SHP77 (cell line): ENCODE measurements around the gene CLECL1.
"Not testable (repeated sequence)": the region's sequence is repeated elsewhere in the genome, so short reads cannot be mapped to it uniquely, and the experiment has no call there.

Source experiments
- DNase-seq, 2 experiments: peaks; one replicate each; lab custom pipeline; 2025; lab: John Stamatoyannopoulos, UW

The CLECL1 gene

GRCh38 chr12:9719790-9720189, 13.1 kb downstream of the CLECL1 start:
- no peak for DNase-seq

GRCh38 chr12:9718968-9719367, 13.9 kb downstream of the CLECL1 start:
- no peak for DNase-seq

- DNase-seq = no peak
Observed at GRCh38 chr12:9717070-9717925, 15.6 kb downstream of the CLECL1 start.

- not testable (repeated sequence) for DNase-seq
Observed at GRCh38 chr12:9713032-9713558, 19.8 kb downstream of the CLECL1 start.

GRCh38 chr12:9711664-9712063, 21.2 kb downstream of the CLECL1 start:
- DNase-seq = no peak

- DNase-seq = no peak
Observed at GRCh38 chr12:9710584-9711375, 22.1 kb downstream of the CLECL1 start.

- no peak for DNase-seq
Observed at GRCh38 chr12:9708853-9709252, 24.0 kb downstream of the CLECL1 start.

- peak in 1 of 2 experiments; percentile 1 for DNase-seq
Observed at GRCh38 chr12:9707864-9708808, 24.8 kb downstream of the CLECL1 start.

GRCh38 chr12:9707356-9707755, 25.5 kb downstream of the CLECL1 start:
- no peak for DNase-seq

GRCh38 chr12:9706086-9706685, 26.7 kb downstream of the CLECL1 start:
- no peak for DNase-seq

GRCh38 chr12:9704561-9704960, 28.3 kb downstream of the CLECL1 start:
- not testable (repeated sequence) for DNase-seq

- DNase-seq = no peak
Observed at GRCh38 chr12:9702255-9702654, 30.6 kb downstream of the CLECL1 start.

GRCh38 chr12:9701380-9702154, 31.3 kb downstream of the CLECL1 start:
- DNase-seq = no peak

- no peak for DNase-seq
Observed at GRCh38 chr12:9700606-9700956, 32.3 kb downstream of the CLECL1 start.

- DNase-seq = no peak
Observed at GRCh38 chr12:9699898-9700605, 32.8 kb downstream of the CLECL1 start.

GRCh38 chr12:9699269-9699897, 33.5 kb downstream of the CLECL1 start:
- DNase-seq = no peak

- no peak for DNase-seq
Observed at GRCh38 chr12:9698681-9699080, 34.2 kb downstream of the CLECL1 start.

- DNase-seq = no peak
Observed at GRCh38 chr12:9697619-9698018, 35.3 kb downstream of the CLECL1 start.

- not testable (repeated sequence) for DNase-seq
Observed at GRCh38 chr12:9695661-9696060, 37.2 kb downstream of the CLECL1 start.
